Fibroblast of lung (primary cell): Measurements from ENCODE around the gene AVP. TPM values are rescaled to one million over a fixed set of nuclear protein-coding genes. Genes with fewer than 3 reads are reported as not detected.

ENCODE experiments used
- DNase-seq, 2 donors: peaks; one replicate each; pipeline versions ENCODE4 v3.0.0 to v3.0.0-alpha.2; 2010; ENCODE audit warnings: low read depth in 2 of 2
- H2AFZ ChIP-seq: 2 replicates; pipeline ENCODE4 v1.5.1; 2012; ENCODE audit warnings: low read length, control low read depth, inconsistent platforms
- H3K27ac ChIP-seq: 2 replicates; pipeline ENCODE4 v1.5.1; 2011; ENCODE audit warnings: low read length, control low read depth; ENCODE audit not compliant: insufficient read depth
- H3K27me3 ChIP-seq: 2 replicates; pipeline ENCODE4 v1.5.1; 2011; ENCODE audit warnings: mild to moderate bottlenecking, low read length; ENCODE audit not compliant: control insufficient read depth, insufficient read depth
- H3K36me3 ChIP-seq: 2 replicates; pipeline ENCODE4 v1.5.1; 2011; ENCODE audit warnings: low read length; ENCODE audit not compliant: control insufficient read depth, insufficient read depth
- H3K4me1 ChIP-seq: 2 replicates; pipeline ENCODE4 v1.5.1; 2011; ENCODE audit warnings: low read length; ENCODE audit not compliant: control insufficient read depth, insufficient read depth; ENCODE audit errors: extremely low read depth
- H3K4me2 ChIP-seq: 2 replicates; pipeline ENCODE4 v1.5.1; 2011; ENCODE audit warnings: low read length, control low read depth; ENCODE audit not compliant: insufficient read depth; ENCODE audit errors: extremely low read depth
- H3K4me3 ChIP-seq, 4 experiments: fragments of 200-600 bp in 1 of 4; sonication (generic) in 1 of 4; replicated peaks in 1 of 4; 2 replicates each; pipeline ENCODE4 v1.5.1; 2011 to 2016; ENCODE audit warnings: low read length in 4 of 4, low read depth in 3 of 4, mild to moderate bottlenecking in 3 of 4, control low read depth in 2 of 4, inconsistent platforms in 1 of 4, mixed read lengths in 1 of 4; ENCODE audit not compliant: insufficient read depth in 1 of 4; ENCODE audit errors: control extremely low read depth in 1 of 4
- H3K79me2 ChIP-seq: 2 replicates; pipeline ENCODE4 v1.5.1; 2012; ENCODE audit warnings: mild to moderate bottlenecking, low read length, inconsistent platforms; ENCODE audit not compliant: control insufficient read depth, insufficient read depth
- H3K9ac ChIP-seq: 2 replicates; pipeline ENCODE4 v1.5.1; 2011; ENCODE audit warnings: mild to moderate bottlenecking, low read length, control low read depth; ENCODE audit not compliant: insufficient read depth
- H3K9me3 ChIP-seq: 2 replicates; pipeline ENCODE4 v1.5.1; 2012; ENCODE audit warnings: low read depth, low read length; ENCODE audit not compliant: control insufficient read depth, insufficient read depth
- H4K20me1 ChIP-seq: 2 replicates; pipeline ENCODE4 v1.5.1; 2011; ENCODE audit warnings: low read length; ENCODE audit not compliant: control insufficient read depth, insufficient read depth; ENCODE audit errors: extremely low read depth
- CTCF ChIP-seq, 2 donors: IDR thresholded peaks in 1 of 2; conservative IDR thresholded peaks in 1 of 2; 1 replicate in 1 of 2; 2 replicates in 1 of 2; pipeline ENCODE4 v1.5.1; 2011 to 2012; ENCODE audit warnings: low read length in 2 of 2, control low read depth in 1 of 2, inconsistent platforms in 1 of 2, low read depth in 1 of 2, mild to moderate bottlenecking in 1 of 2
- EZH2 ChIP-seq: IDR thresholded peaks from 2 replicates; pipeline ENCODE4 v1.5.1; 2012; ENCODE audit warnings: low read length, control low read depth, mild to moderate bottlenecking; ENCODE audit errors: missing control alignments
- polyA plus RNA-seq, 2 donors: library from polyadenylated mRNA; depleted of rRNA in 1 of 2; stranded (reverse) in 1 of 2; unstranded in 1 of 2; fragments of >200 nt; gene quantifications; 2 replicates each; pipeline ENCODE4 v1.2.1, GENCODE V29; 2011 to 2012; ENCODE audit warnings: missing spikeins in 1 of 2
- total RNA-seq: library from RNA; depleted of rRNA; stranded (reverse); fragments of >200 nt; gene quantifications from 2 replicates; pipeline ENCODE4 v1.2.1, GENCODE V29; 2014

The AVP gene
- total and polyA plus RNA-seq, 2 donors (not counting 1 experiment from before 2014, with no cell fraction given) = not detected

- H3K9ac ChIP-seq = no peak overlapping the region
- H3K9me3 ChIP-seq = no peaks in the 10 kb centered on the region
- DNase-seq = no peak
- H3K27me3 ChIP-seq = no peaks in the 10 kb centered on the region
- no peak overlapping the region for H3K4me2 ChIP-seq
- H3K4me1 ChIP-seq = peaks cover 8% of the 10 kb centered on the region
- no peaks in the 10 kb centered on the region for H3K79me2 ChIP-seq
- H3K4me3 ChIP-seq = no peak overlapping the region
- no peak overlapping the region for H3K27ac ChIP-seq
- TF ChIP-seq CTCF (conservative IDR thresholded peaks at IDR 0.05 in 1 of 2, IDR thresholded peaks at IDR 0.05 in 1 of 2; ENCODE audit: low read depth in 1 of 2, low read length in 2 of 2) (no peak), EZH2 (no peak)
- no peak overlapping the region for H2AFZ ChIP-seq
- H4K20me1 ChIP-seq = no peaks in the 10 kb centered on the region
- peaks cover 23% of the 10 kb centered on the region for H3K36me3 ChIP-seq
Measured at GRCh38 chr20:3039426-3039825, 45.1 kb downstream of the AVP start.

GRCh38 chr20:3038454-3038853, 46.1 kb downstream of the AVP start:
- no peak for DNase-seq
- no peak for TF ChIP-seq EZH2
- TF ChIP-seq CTCF (conservative IDR thresholded peaks at IDR 0.05 in 1 of 2, IDR thresholded peaks at IDR 0.05 in 1 of 2; ENCODE audit: low read depth in 1 of 2, low read length in 2 of 2) = no peak
- Histone ChIP-seq H3K9me3 (no peaks in the 10 kb centered on the region), H4K20me1 (no peaks in the 10 kb centered on the region), H3K9ac (no peak overlapping the region), H3K36me3 (peaks cover 23% of the 10 kb centered on the region), H2AFZ (no peak overlapping the region), H3K4me1 (peaks cover 8% of the 10 kb centered on the region), H3K4me3 (no peak overlapping the region), H3K27me3 (no peaks in the 10 kb centered on the region), H3K79me2 (no peaks in the 10 kb centered on the region), H3K4me2 (no peak overlapping the region), H3K27ac (no peak overlapping the region)

- no peak overlapping the region for H2AFZ ChIP-seq
- DNase-seq = no peak
- no peak overlapping the region for H3K27ac ChIP-seq
- no peaks in the 10 kb centered on the region for H3K27me3 ChIP-seq
- H3K9me3 ChIP-seq = no peaks in the 10 kb centered on the region
- H3K36me3 ChIP-seq = peaks cover 23% of the 10 kb centered on the region
- H3K4me1 ChIP-seq = peaks cover 8% of the 10 kb centered on the region
- H3K79me2 ChIP-seq = no peaks in the 10 kb centered on the region
- no peak overlapping the region for H3K9ac ChIP-seq
- H4K20me1 ChIP-seq = no peaks in the 10 kb centered on the region
- no peak overlapping the region for H3K4me3 ChIP-seq
- no peak overlapping the region for H3K4me2 ChIP-seq
- no peak for TF ChIP-seq EZH2
Measured at GRCh38 chr20:3037654-3038053, 46.9 kb downstream of the AVP start.
